Neutrophil (primary cell): ENCODE measurements around the gene MTMR2.
"Not testable (repeated sequence)": the region's sequence is repeated elsewhere in the genome, so short reads cannot be mapped to it uniquely, and the experiment has no call there.

Source experiments
- H3K27ac ChIP-seq: fragments of 200-600 bp; sonication (generic); 2 replicates; pipeline ENCODE4 v1.5.1; 2016; ENCODE audit warnings: mild to moderate bottlenecking, moderate library complexity
- H3K27me3 ChIP-seq: fragments of 200-600 bp; sonication (generic); 2 replicates; pipeline ENCODE4 v1.6.0; 2016; ENCODE audit warnings: mild to moderate bottlenecking
- H3K36me3 ChIP-seq: fragments of 200-600 bp; sonication (generic); 2 replicates; pipeline ENCODE4 v1.5.1; 2017
- H3K4me1 ChIP-seq, 2 experiments: fragments of 200-600 bp in 1 of 2; sonication (generic) in 1 of 2; 1 replicate in 1 of 2; 2 replicates in 1 of 2; pipeline versions ENCODE4 v1.5.1 to v1.6.1; 2013 to 2016; ENCODE audit warnings: low read depth in 1 of 2, low read length in 1 of 2, mild to moderate bottlenecking in 1 of 2, moderate library complexity in 1 of 2; ENCODE audit not compliant: control insufficient read depth in 1 of 2, insufficient read depth in 1 of 2
- H3K4me3 ChIP-seq, 2 experiments: fragments of 200-600 bp in 1 of 2; sonication (generic) in 1 of 2; 1 replicate in 1 of 2; 2 replicates in 1 of 2; pipeline ENCODE4 v1.5.1; 2013 to 2016; ENCODE audit warnings: low read depth in 1 of 2, low read length in 1 of 2, mild to moderate bottlenecking in 1 of 2, moderate library complexity in 1 of 2
- H3K9me3 ChIP-seq: fragments of 200-600 bp; sonication (generic); 2 replicates; pipeline ENCODE4 v1.5.1; 2016
- CTCF ChIP-seq: fragments of 200-600 bp; sonication (generic); IDR thresholded peaks from 2 replicates; pipeline ENCODE4 v1.5.1; 2016; ENCODE audit warnings: antibody characterized with exemption

MTMR2 gene

GRCh38 chr11:95867105-95867504 lies 56.8 kb downstream of the MTMR2 start:
- Histone ChIP-seq H3K4me1 (no peaks in the 10 kb centered on the region), H3K9me3 (no peaks in the 10 kb centered on the region), H3K27me3 (no peaks in the 10 kb centered on the region), H3K36me3 (no peaks in the 10 kb centered on the region), H3K4me3 (no peak overlapping the region), H3K27ac (no peak overlapping the region)
- TF ChIP-seq CTCF: no peak

DNA sequence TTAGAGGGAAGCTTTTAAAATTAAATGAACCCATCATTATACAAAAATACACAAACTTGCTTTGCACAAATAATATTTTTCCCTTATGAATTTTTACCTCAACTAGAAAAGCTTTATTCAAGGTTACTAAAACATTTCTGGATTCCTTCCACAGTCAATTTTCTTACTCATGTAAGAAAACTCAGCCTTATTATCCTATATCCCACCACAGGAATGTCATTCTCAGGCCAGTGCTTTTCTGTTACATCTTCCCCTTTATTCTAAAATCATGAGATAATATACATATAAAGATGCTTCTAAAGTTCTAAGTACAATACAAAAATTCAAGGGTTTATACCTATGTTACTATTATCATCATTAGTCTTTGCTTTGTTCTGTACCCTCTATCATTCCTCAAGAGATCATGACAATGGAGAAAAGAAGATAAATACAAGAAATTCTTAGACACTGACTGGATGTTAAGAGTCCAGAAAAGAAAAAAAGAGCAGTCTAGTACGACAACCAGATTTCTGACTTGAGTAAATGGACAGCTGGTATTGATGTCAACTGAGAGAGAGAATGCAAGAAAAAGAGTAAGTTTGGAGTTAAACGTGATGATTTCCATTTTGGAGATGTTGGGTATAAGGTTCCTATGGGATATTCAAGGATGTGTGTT lies 60.3 kb downstream of the MTMR2 start:
- Histone ChIP-seq H3K27ac (no peak overlapping the region), H3K36me3 (no peaks in the 10 kb centered on the region), H3K4me1 (no peaks in the 10 kb centered on the region), H3K27me3 (no peaks in the 10 kb centered on the region), H3K9me3 (no peaks in the 10 kb centered on the region), H3K4me3 (no peak overlapping the region)
- no peak for TF ChIP-seq CTCF

DNA sequence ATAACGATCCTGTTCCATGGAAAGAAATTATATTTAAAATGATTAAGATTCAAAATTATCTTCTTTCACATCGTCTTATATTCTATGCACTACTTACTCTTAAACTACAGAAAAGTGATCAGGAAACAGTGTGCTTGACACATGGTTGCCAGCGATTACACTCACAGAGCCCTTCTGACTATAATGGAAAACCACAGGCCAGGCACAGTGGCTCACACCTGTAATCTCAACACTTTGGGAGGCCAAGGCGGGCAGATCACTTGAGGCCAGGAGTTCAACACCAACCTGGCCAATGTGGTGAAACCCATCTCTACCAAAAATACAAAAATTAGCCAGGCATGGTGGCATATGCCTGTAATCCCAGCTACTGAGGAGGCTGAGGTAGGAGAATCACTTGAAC lies 63.9 kb downstream of the MTMR2 start:
- H3K4me3 ChIP-seq, H3K4me1 ChIP-seq, H3K36me3 ChIP-seq, H3K27me3 ChIP-seq, H3K9me3 ChIP-seq, H3K27ac ChIP-seq: not testable (repeated sequence)

DNA sequence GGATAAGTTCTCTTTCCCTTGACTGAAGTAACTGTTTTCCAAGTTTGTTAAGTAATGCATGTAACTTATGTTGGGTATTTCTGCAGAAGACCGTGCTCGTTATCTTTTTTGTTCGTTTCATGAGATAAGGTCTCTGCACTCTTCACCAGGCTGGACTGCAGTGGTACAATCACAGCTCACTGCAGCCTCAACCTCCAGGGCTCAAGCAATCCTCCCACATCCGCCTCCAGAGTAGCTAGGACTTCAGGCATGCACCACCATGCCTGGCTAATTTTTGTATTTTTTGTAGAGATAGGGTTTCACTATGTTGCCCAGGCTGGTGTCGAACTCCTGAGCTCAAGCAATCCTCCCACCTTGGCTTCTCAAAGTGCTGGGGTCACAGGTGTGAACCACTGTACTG lies 69.5 kb downstream of the MTMR2 start:
- H3K9me3 ChIP-seq, H3K27me3 ChIP-seq, H3K4me1 ChIP-seq, H3K4me3 ChIP-seq, H3K36me3 ChIP-seq, H3K27ac ChIP-seq: not testable (repeated sequence)

- no peaks in the 10 kb centered on the region for H3K27me3 ChIP-seq
- H3K36me3 ChIP-seq: no peaks in the 10 kb centered on the region
- H3K4me3 ChIP-seq: no peak overlapping the region
- H3K9me3 ChIP-seq: no peaks in the 10 kb centered on the region
- H3K4me1 ChIP-seq: no peaks in the 10 kb centered on the region
- no peak for TF ChIP-seq CTCF
- H3K27ac ChIP-seq: no peak overlapping the region
Measured at GRCh38 chr11:95853862-95854261, 70.0 kb downstream of the MTMR2 start.

- Histone ChIP-seq H3K4me1 (no peaks in the 10 kb centered on the region), H3K9me3 (no peaks in the 10 kb centered on the region), H3K27ac (no peak overlapping the region), H3K4me3 (no peak overlapping the region), H3K36me3 (no peaks in the 10 kb centered on the region), H3K27me3 (no peaks in the 10 kb centered on the region)
- TF ChIP-seq CTCF: no peak
Measured at GRCh38 chr11:95853138-95853537, 70.8 kb downstream of the MTMR2 start.

- H3K27ac ChIP-seq: no peak overlapping the region
- no peak overlapping the region for H3K4me3 ChIP-seq
- H3K27me3 ChIP-seq: no peaks in the 10 kb centered on the region
- no peak for TF ChIP-seq CTCF
- no peaks in the 10 kb centered on the region for H3K4me1 ChIP-seq
- H3K9me3 ChIP-seq: no peaks in the 10 kb centered on the region
- H3K36me3 ChIP-seq: peaks cover 3% of the 10 kb centered on the region
Measured at GRCh38 chr11:95850137-95850536, 73.8 kb downstream of the MTMR2 start.
